Measurements from ENCODE around the gene CLEC20A.

Gene CLEC20A

GRCh38 chr1:178496410-178497135, at the start of gene CLEC20A:
Gene CLEC20A, minus strand, starts transcription at chr1:178496964. Its CDS starts 25 bp downstream, at chr1:178496939.
- intact Hi-C loops (cut with DNase I), result no loop called here
- peak in 1 of 10 donors; percentile 78 for DNase-seq

DNA sequence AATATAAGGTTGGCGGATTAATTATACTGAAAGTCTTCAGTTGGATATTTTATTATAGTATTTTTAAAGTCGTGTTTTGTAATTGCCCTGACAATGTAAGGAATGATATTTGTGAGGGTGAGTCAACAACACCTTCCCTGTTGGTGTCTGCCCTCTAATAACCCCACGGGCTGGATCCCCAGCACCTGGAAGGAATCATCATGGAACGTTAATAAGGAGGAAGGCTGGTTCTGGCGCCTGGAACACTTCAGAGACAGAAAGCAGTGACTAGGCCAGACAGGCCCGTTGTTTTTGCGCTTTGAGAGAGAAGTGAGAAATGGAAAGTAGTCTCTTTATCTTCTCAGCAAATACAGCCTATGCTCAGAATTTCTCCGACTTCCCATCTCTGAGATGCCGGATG, 47.8 kb upstream of the CLEC20A start:
- DNase-seq, result no peak
- intact Hi-C loops (cut with DNase I), result no loop called here

GRCh38 chr1:178543290-178543607, 46.5 kb upstream of the CLEC20A start:
- no peak for DNase-seq
- intact Hi-C loops (cut with DNase I), result no loop called here

GRCh38 chr1:178542554-178543289, 46.0 kb upstream of the CLEC20A start:
- DNase-seq, result peak; percentile 76 to 98 (median 92)
- intact Hi-C loops (cut with DNase I), result loop anchor here (1.0 kb wide), 2 partner anchors 183 to 211 kb away; partner anchors contain the start of gene RALGPS2

DNA sequence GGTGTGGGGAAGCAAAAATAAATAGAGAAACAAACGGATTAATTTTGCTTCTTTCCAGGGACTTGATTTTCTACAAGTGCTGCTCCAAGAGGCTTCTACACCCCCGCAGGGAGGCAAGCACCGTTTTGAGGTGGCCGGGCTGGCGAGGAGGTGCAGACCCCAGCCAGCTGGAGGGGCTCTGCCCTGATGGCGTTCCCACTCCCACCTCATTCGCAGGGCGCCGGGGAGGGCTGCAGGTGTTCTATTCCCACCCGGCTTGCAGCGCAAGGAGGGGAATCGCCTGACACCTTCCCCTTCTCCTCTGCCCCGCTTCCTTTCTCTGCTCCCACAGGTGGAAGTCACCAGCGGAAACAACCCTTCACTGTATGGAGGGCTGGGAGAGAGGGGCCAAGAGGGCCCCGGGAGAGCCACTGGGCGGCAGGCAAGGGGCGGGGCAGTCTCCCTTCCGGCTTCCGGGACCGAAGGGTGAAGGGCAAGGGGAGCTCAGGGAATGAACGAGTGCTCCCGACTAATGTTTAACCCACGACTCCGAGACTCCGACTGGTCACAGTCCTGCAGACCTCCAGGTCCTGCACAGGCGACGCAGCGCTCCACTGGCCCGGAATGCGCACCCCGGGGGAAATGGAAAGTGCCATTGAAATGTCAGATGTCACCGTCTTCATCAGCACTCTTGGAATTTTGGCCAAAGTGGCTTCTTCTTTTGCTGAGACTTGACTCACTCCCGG, 45.2 kb upstream of the CLEC20A start:
- intact Hi-C loops (cut with DNase I), result loop anchor here (1.0 kb wide), 2 partner anchors 183 to 211 kb away; partner anchors contain the start of gene RALGPS2
- peak in 7 of 10 donors; percentile 28 to 88 (median 50) for DNase-seq

- DNase-seq, result no peak
- intact Hi-C loops (cut with DNase I), result no loop called here
Observed at GRCh38 chr1:178541379-178541778, 44.6 kb upstream of the CLEC20A start.

- intact Hi-C loops (cut with DNase I), result no loop called here
- DNase-seq, result peak in 6 of 10 donors; percentile 38 to 90 (median 62)
Observed at GRCh38 chr1:178540646-178541045, 43.9 kb upstream of the CLEC20A start.

DNA sequence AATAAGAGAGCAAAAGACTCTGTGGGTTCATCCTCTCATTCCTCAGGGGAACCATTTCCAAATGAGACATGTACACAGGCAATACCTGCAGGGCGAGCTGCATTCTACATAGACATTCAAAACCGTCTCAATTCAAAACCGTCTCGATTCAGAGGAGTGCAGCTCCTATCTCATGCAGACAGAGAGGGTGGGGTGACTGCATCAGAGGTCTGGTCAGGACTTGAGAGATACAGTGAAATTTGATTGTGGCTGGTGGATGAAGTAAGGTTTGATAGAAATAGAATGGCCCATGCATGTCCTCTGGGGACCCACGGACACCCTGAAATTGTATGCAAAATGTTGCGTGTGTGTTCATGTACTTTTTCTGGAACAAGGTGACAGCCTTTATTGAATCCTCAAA, 43.4 kb upstream of the CLEC20A start:
- intact Hi-C loops (cut with DNase I), result no loop called here

DNA sequence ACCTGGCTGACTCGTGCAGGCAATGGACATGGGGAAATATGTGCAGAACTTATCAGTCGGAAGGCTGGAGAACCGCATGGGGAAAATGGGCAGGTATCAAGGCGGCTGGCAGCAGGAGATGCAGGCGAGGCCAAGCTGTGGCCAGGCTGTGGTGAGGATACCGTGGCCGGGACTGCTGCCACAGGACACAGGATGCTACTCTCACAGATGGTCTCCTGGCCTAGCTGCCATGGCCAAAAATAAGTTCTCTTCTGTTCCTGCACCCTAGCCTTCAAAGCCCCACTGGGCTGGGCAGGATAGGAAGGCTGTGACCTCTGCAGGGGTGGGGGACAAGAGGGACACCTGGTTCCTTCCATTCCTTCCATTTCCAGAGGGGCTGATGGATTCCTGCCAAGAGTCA, 42.5 kb upstream of the CLEC20A start:
- intact Hi-C loops (cut with DNase I), result no loop called here
- DNase-seq, result no peak

More for the DNA sequence above, 43.4 kb upstream of the CLEC20A start:
- no peak for DNase-seq

GRCh38 chr1:178538192-178538916, 41.6 kb upstream of the CLEC20A start:
- intact Hi-C loops (cut with DNase I), result no loop called here

GRCh38 chr1:178537382-178538090, 40.8 kb upstream of the CLEC20A start:
- intact Hi-C loops (cut with DNase I), result no loop called here
- DNase-seq, result no peak

More at GRCh38 chr1:178538192-178538916, 41.6 kb upstream of the CLEC20A start:
- DNase-seq, result no peak

- intact Hi-C loops (cut with DNase I), result no loop called here
- DNase-seq, result peak in 8 of 10 donors; percentile 46 to 93 (median 70)
Observed at GRCh38 chr1:178536844-178537371, 40.1 kb upstream of the CLEC20A start.

DNA sequence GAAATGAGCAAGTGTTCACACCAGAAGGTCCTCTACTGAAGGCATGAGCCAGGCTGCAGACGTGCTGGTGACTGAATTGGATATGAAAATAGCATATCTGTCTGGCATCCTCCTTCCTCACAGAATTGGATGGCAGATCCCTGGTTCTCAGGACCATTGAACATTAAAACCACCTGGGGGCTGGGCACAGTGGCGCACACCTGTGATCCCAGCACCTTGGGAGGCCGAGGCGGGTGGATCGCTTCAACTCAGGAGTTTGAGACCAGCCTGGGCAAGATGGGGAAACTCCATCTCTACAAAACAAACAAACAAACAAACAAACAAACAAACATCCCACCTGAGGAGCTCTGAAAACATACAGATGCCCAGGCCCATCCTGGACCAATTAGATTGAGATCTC, 39.6 kb upstream of the CLEC20A start:
- intact Hi-C loops (cut with DNase I), result no loop called here
- DNase-seq, result no peak

GRCh38 chr1:178534137-178534868, 37.5 kb upstream of the CLEC20A start:
- intact Hi-C loops (cut with DNase I), result no loop called here

GRCh38 chr1:178533121-178533946, 36.6 kb upstream of the CLEC20A start:
- no peak for DNase-seq
- intact Hi-C loops (cut with DNase I), result loop anchor here (2.0 kb wide), 1 partner anchor 469 kb away; no protein-coding TSS in a partner anchor

More at GRCh38 chr1:178534137-178534868, 37.5 kb upstream of the CLEC20A start:
- no peak for DNase-seq

- peak; percentile 71 to 98 (median 88) for DNase-seq
- intact Hi-C loops (cut with DNase I), result loop anchor here (1.0 to 2.0 kb wide), 2 partner anchors 221 to 470 kb away; no protein-coding TSS in a partner anchor
Observed at GRCh38 chr1:178532392-178532791, 35.6 kb upstream of the CLEC20A start.

GRCh38 chr1:178531887-178532286, 35.1 kb upstream of the CLEC20A start:
- intact Hi-C loops (cut with DNase I), result loop anchor here (1.0 to 2.0 kb wide), 2 partner anchors 221 to 471 kb away; no protein-coding TSS in a partner anchor
- DNase-seq, result no peak

DNA sequence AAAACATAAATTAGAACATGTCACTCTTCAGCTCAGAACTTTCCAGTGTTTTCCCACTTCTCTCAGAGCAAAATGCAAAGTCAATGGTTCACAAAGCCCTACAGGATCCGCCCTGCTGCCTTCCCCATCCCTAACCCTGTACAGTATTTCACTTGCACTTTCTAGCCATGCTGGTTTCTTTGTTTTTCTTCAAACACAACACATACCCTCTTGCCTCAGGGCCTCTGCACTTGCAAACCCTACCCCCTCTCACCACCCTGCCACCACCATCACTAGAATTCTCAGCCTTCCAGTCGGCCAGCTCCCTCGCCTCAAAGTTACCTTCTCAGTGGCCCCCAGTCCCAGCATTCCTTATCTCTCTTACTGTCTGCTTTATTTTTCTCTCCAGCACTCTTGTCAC, 33.7 kb upstream of the CLEC20A start:
- DNase-seq, result no peak
- intact Hi-C loops (cut with DNase I), result no loop called here
